HL-60 (cell line): ENCODE measurements around the gene LDOC1.

ENCODE experiments used
- CTCF ChIP-seq: IDR thresholded peaks from one replicate; pipeline ENCODE4 v1.5.1; 2011; ENCODE audit warnings: low read length, control low read depth, inconsistent platforms; ENCODE audit not compliant: insufficient read depth
- POLR2AphosphoS5 ChIP-seq: IDR thresholded peaks from 2 replicates; pipeline ENCODE4 v1.6.1; 2012; ENCODE audit warnings: low read depth
- REST ChIP-seq: IDR thresholded peaks from 2 replicates; pipeline ENCODE4 v1.6.1; 2012; ENCODE audit warnings: low read depth; ENCODE audit not compliant: insufficient replicate concordance

DNA sequence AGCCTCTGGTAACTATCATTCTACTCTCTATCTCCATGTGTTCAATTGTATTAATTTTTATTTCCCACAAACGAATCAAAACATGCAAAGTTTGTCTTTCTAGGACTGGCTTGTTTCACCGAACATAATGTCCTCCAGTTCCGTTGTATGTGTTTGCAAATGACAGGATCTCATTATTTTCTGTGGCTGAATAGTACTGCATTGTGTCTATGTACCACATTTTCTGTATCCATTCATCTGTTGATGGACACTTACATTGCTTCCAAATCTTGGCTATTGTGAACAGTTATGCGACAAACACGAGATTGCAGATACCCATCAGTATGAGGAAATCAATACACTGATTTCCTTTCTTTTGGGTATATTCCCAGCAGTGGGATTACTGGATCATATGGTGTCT is 8.4 kb upstream of the LDOC1 start:
- TF ChIP-seq POLR2AphosphoS5 (no peak), CTCF (no peak), REST (no peak)
